Stimulated activated CD8-positive, alpha-beta memory T cell treated with anti-CD3 and anti-CD28 coated beads, Interleukin-15, amount 100 ng/mL, for 48 hours (primary cell): Measurements from ENCODE around the gene RUNX2.

Experiments used
- DNase-seq, 2 donors: peaks; one replicate each; pipeline ENCODE4 v3.0.0-alpha.2; 2020; ENCODE audit warnings: low read depth in 2 of 2

RUNX2 gene

DNA sequence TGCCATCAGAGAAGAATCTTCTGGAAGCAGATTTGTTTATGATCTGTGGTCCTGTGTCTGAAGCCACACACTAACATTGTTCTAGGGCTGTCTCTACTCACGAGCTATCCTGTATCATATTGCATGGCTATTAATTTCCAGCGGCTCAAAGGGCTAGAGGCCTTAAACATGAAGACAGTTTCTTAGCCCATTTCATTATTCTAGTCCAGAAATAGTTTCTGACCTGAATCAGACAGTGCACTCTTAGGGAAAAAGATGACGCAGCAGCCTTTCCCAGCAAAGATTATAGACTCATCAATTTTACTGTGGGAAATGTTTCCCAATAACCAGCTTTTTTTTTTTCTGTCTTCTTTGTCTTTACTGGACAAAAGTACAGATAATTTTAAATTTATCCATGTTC is 154.9 kb downstream of the RUNX2 start:
- no peak for DNase-seq

GRCh38 chr6:45483501-45483900 is 155.4 kb downstream of the RUNX2 start:
- DNase-seq, result no peak

DNA sequence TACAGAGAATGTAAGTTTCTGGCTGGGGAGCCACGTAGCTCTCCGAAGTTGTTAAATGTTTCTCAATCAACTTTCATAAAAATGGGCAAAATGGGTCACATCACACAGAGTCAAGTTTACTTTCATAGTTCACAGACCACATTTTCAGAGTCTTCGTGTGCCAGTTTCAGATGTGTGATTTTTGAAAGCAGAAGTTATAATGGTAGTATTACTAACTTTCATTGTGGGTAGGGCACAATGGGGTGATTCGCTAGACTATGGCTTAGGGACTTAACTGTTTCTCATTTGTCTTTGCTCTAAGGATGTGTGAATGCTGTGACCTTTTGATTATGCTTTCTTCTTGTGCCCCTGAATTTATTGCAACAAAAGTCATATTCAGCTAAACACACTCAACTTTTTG is 158.6 kb downstream of the RUNX2 start:
- DNase-seq, result no peak

GRCh38 chr6:45487645-45488044 is 159.5 kb downstream of the RUNX2 start:
- DNase-seq, result no peak

DNA sequence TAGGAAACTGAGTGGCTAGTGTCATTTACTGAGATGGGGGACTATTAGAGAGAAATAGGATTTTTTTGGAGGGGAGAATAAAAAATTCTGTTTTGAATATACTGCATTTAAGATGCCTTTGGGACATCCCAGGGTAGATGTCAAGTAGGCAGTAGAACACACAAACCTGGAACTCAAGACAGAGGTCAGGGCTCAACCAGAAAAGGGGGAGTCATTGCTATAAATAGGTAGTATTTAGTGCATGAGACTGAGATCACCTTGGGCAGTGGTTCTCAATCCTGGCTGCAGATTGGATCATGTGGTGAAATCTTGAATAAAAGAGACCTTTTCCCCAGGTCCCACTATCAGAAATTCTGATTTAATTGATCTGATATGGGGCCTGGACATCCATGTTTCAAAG is 160.1 kb downstream of the RUNX2 start:
- DNase-seq, result no peak

- no peak for DNase-seq
These were observed 160.8 kb downstream of the RUNX2 start for GRCh38 chr6:45488889-45489288.

DNA sequence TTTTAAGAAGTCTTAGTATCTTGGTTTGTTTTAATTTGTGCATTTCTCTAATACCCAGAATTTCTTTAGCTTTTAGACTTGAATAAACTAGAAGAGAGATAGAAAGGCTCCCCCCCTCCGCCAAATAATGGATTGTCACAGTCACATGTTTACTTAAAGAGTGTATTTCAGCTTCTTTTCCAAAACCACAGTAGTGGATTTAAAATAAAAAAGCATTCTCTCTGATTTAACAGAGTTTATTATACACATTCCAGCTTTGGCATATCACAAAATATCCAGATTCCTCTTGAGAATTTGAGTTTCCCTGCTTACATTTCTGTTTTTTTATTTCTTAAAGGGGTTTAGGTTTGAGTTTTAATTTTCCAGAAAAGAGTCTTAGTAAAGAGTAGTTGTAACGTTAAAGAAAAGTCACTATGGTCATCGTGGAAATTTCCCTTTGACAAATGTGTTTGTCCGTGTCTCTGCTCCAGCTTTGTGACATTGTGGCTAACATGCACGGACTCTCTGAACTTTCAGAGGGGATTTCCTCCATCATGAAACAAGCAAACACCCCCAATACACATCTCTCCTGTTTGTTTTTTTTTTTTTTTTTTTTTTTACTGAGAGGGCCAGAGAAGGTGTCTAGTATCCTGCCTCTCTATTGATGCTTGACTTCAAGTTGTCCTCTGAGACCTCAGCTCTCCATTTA is 163.1 kb downstream of the RUNX2 start:
- DNase-seq, result no peak

- DNase-seq, result no peak
These were observed 163.7 kb downstream of the RUNX2 start for GRCh38 chr6:45491874-45492273.

GRCh38 chr6:45493761-45494160 is 165.6 kb downstream of the RUNX2 start:
- DNase-seq, result no peak

DNA sequence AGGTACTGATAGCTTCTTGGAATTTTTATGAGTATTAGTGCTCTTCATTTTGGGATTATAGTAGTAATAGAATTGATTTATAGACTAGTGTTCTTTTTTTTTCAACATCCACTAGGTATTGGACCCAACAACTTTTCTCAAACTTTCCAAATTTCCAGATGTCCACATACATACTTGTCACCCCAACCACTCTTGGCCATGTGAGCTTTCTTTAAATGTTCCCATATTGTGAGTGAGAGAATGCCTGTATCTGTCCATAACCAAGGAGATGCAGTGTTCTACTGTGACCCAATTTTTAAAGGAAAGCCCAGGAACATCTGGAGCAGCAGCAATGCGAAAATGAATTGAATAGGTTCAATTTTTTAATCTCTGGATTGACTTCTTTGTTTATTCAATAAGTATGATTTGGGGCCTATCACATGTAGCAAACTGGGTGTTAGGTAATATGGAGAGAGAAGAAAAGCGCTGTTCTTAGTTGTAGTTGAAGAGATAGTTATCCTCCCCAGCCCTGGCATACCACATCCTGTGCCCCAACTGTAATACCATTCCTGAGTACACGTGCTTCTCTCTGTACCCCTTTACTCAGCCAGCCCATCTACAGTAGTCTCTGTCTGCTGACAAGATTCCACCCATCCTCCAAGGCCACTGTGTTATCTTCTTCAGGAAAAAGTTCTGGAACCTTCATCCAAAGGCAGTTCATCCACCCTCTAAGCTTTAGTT is 166.4 kb downstream of the RUNX2 start:
- no peak for DNase-seq

DNA sequence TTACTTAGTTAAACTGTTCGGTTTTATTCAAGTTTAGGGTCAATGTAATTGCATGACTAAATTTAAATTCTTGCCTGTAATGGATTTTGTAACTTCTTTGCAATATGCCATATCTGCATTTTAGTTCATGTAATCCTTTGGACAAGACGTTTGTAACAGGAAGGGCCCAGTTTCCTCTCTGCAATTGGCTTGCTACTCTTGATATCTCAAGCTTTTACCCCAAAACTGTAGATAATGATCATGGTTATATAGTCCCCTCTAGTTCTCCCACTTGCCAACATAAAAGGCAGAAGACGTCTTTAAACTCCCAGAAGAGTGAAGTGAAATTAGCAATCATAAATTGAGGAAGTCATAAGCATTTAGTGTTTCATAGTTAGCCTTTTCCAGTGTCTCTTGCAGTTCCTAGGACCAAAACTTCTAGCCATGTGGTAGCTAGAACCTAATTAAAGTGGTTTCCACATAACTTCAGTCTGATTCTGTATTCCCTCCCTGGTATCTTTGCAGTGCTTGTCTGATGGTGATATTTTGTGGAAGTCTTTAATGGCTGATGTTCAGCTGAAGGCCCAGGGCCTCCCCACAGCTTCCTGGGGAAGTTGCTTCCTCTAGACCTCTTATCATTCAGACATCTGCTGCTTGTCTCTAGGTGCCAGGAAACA is 167.4 kb downstream of the RUNX2 start:
- DNase-seq, result no peak

- no peak for DNase-seq
These were observed 167.9 kb downstream of the RUNX2 start for GRCh38 chr6:45496085-45496433.

DNA sequence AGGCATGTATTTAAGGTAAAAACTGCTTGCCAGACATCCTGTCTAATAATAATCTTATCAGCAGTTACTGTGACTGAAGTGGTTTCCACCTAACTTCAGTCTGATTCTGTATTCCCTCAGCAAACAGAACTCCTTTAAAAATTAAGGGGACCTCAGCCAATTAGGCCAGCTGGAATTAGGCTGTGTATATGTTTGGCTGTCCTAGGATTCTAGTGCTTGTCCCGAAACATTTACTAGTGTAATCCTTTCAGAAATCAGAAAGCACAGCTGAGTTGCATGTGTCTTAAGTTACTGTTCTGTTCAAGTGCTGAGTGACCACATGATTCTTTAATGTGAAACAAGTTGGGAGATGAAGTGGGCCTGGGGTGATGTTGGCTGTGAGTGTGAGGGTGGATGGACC is 170.5 kb downstream of the RUNX2 start:
- no peak for DNase-seq

DNA sequence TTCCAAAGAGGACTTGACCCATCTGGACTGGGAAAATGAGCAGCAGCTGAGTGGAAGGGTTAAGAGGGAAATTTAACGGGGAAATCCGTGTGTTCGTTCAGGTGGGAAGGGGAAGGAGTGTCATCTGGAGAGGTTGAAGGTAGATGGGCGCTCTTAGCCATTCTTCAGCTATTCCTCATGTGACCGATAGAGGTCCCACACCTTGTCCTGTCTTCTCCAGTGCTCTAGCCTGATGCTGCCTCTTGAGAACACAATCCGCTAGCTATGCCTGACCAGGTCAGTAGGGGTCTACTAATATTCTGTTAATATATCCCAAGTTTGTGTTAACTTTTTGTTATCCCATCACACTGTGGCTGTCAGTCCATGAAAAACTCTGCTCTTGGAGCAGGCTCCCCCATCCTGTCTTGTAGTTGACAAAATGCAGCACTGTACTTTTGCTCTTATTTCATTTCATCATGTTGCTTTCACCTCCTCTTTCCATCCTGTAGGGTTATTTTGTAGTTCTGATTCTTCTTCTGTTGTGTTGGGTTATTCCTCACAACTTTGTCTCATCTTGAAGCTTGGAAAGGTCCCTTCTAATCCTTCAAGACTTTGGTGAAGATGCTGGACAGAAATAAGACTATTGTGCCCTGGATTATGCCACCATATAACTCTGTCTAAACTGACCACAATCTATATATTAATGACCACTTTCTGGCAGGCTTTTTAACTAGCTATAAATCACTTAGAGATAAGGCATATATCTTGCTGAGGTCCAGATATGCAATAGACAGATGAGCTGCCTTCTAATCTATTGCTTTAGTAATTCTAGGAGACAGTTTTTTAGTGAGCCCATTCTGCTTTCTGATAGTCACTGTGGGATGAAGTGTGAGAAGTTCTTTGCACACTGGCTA is 173.0 kb downstream of the RUNX2 start:
- DNase-seq, result no peak

- no peak for DNase-seq
These were observed 174.3 kb downstream of the RUNX2 start for GRCh38 chr6:45502456-45502855.

- DNase-seq, result no peak
These were observed 176.8 kb downstream of the RUNX2 start for GRCh38 chr6:45504947-45505346.

DNA sequence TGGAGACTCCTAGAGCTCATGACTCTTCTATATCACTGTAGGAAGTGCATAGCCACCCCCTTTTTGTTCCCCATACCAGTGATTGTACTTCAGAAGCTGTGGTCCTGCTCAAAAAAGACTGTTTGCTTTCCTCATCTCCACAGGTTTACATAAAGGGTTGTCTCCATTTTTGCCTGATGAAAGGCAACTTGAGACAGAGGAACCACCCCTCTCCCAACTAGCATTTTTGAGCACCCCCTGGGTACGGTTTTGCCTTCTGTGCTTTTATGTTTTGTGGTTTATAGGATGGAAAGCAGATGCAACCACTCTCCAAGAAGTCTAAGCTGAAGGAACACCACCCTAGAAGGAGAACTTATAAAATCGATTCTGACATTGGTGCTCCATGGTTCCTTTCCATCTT is 177.3 kb downstream of the RUNX2 start:
- no peak for DNase-seq

DNA sequence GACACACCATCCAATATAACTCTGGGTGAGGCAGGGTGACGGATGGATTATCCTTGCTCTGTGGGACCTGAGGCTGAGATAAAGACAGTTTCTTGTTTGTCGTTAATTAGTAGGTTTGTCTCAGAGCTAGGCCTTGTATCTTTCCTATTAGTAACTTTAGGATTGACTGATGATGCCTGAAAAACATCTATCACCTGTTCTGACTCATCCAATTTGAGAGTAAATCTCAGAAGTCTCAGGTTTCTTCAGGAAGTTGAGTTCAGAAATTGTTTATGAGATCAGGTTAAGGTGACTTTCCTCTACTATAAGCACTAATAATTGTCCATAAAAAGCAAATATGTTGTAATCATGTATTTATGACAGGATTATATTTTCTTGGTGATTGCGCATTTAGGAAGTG is 179.1 kb downstream of the RUNX2 start:
- no peak for DNase-seq

DNA sequence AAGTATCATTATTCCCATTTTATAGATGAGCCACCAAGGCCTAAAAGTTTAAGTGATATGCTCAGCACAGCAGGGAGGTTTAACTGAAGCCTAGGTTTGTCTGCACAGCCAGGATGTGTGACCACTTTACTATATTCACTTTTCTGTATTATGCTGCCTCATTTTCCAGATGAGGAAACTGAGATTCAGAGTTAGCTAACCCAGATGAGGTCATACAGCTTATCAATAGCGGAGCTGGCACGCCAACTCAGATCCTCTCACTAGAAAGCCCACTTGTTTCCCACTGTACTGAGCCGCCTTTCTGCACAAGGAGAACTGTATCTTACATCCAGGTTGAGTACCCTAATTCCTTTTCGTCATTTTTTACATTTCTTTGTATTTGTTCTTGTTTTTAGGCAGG is 181.3 kb downstream of the RUNX2 start:
- no peak for DNase-seq

GRCh38 chr6:45512717-45513116 is 184.6 kb downstream of the RUNX2 start:
- DNase-seq, result no peak

DNA sequence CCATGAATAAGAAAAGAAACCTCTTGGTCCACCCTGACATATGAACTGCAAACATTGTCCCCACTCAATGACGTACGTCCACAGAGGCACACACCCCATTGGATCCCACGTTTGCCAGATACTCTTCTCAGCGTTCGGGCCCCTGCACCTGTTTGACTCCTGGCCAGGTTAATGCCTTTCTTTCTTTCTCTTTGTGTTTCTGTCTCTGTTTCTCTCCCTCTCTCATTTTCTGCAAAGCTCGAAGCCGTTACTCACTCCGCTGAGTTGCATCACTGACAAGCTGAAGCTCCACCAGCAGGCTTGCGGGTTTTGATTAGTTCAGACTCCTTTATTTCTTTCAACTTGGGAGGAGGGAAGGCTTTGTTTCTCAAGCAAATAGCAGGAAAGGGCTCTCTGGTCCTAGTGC is 185.1 kb downstream of the RUNX2 start:
- DNase-seq, result no peak

DNA sequence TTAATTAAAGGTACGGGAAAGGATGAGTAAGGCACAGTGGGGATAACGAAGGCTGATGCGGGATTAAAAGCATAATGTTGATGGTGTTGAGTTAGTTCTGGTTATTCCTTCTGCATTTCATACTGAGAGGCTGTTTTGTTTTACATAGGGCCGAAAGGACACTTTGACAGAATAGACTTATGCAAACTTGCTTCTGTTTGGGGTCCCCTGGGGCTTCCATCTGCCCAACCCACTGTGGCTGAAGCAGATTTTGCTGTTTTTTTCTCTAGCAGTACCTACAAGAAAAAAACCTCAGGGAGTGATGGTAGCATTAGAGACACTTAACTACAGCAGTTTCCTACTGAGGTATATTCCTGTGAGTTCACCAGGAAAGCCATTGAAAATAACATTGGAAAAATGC is 185.7 kb downstream of the RUNX2 start:
- DNase-seq, result no peak
